ENCODE measurements around the gene SF3B1.
"Not testable (repeated sequence)": the region's sequence is repeated elsewhere in the genome, so short reads cannot be mapped to it uniquely, and the experiment has no call there.

The SF3B1 gene

GRCh38 chr2:197435598-197436420 is 981 bp upstream of the SF3B1 start:
- no peak for DNase-seq

- DNase-seq, result peak in 1 of 5 donors; percentile 34
Observed at GRCh38 chr2:197433780-197434438, 919 bp downstream of the SF3B1 start.

- not testable (repeated sequence) for DNase-seq
Observed at GRCh38 chr2:197432527-197432926, 2.3 kb downstream of the SF3B1 start.

- no peak for DNase-seq
Observed at GRCh38 chr2:197431858-197432257, 3.0 kb downstream of the SF3B1 start.

GRCh38 chr2:197427986-197428385 is 6.8 kb downstream of the SF3B1 start:
- DNase-seq, result no peak

DNA sequence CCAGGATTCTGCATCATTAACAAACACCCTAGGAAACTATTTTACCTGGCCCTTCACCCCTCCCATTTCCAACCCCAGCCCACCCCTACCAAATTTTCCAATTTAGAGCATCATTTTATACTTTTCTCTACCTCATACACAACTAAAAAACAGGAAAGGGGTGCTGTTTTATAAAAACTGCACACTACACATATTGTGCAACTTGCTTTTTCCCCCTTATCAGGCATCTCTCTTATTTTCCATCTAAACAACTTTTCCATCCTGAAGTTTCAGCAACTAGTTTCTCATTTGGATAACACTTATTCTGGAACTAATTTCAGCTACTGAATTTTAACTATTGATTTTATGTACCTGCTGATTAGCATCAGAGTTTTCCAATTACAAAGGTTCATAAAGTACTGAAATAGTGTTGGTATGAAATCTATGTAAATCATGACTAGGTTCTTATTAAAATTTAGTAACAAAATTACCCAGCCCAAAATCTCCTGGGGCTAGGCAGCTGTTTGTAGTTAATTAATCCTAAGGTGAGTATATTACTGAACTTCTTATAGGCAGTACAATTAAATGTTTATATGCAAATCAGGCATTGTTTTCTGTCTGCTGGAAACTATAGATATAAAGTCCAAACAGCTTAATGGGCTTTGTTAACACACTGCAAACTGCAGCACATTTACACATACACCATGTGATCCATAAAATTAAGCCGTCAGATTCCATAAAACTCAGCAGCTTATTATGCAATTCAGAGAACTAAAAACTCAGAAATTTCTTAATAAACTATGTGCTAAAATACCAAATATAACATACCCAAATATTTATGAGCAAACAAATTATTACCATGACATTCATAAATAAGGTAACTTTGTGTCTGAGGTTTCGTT is 7.9 kb downstream of the SF3B1 start:
- no peak for DNase-seq

- no peak for DNase-seq
Observed at GRCh38 chr2:197425550-197425949, 9.3 kb downstream of the SF3B1 start.

DNA sequence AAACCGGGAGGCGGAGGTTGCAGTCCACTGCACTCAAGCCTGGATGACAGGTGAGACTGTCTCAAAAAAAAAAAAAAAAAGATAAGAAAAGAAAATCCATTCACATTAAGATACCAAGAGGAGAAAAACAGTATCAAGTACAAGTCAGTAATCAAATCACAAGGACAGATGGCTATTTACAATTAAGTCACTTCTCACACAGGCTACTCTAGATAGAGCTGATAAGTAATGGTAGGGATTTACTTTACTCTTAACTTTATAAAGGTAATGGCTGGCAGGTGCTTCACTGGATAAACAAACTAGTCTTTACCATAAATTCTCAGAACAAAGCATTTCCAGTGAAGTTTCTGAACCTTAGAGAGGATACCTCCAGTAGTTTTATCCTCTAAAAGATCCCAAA is 11.5 kb downstream of the SF3B1 start:
- no peak for DNase-seq

- no peak for DNase-seq
Observed at GRCh38 chr2:197419438-197419837, 15.4 kb downstream of the SF3B1 start.

- no peak for DNase-seq
Observed at GRCh38 chr2:197416268-197416667, 18.6 kb downstream of the SF3B1 start.

DNA sequence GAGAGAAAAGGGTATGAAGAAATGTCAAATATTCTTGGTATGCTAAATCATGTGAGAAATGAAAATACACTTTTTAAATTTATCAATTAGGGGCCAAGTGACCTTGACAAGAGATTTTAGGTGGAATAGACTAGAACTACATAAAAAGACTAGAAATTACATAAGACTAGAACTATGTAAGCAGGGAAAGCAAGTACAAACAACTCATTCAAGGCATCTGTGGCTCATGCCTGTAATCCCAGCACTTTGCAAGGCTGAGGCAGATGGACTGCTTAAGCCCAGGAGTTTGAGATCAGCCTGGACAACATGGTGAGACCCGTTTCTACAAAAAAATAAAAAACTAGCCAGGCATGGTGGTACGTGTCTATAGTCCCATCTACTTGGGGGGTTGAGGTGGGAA is 20.3 kb downstream of the SF3B1 start:
- no peak for DNase-seq

DNA sequence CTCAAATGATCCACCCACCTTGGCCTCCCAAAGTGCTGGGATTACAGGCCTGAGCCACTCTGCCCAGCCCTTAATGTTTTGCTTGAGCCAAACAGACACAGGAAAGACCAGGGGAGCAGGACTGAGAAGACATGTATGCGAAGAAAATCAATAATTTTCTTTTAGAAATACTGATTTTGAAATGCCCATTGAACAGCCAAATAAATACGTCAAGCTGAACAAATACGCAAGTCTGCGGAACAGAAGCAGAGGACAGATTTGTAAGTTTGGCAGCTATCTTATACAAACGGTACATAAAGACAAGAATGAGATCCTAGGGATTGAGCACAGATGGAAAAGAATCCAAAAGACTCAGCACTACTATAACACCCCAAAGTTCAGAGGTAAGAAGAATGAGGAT is 20.8 kb downstream of the SF3B1 start:
- no peak for DNase-seq

- no peak for DNase-seq
Observed at GRCh38 chr2:197405582-197405981, 29.2 kb downstream of the SF3B1 start.

GRCh38 chr2:197399887-197400540 is 34.8 kb downstream of the SF3B1 start:
- no peak for DNase-seq

- DNase-seq, result no peak
Observed at GRCh38 chr2:197398913-197399312, 35.9 kb downstream of the SF3B1 start.

- no peak for DNase-seq
Observed at GRCh38 chr2:197391220-197391717, 43.6 kb downstream of the SF3B1 start.

DNA sequence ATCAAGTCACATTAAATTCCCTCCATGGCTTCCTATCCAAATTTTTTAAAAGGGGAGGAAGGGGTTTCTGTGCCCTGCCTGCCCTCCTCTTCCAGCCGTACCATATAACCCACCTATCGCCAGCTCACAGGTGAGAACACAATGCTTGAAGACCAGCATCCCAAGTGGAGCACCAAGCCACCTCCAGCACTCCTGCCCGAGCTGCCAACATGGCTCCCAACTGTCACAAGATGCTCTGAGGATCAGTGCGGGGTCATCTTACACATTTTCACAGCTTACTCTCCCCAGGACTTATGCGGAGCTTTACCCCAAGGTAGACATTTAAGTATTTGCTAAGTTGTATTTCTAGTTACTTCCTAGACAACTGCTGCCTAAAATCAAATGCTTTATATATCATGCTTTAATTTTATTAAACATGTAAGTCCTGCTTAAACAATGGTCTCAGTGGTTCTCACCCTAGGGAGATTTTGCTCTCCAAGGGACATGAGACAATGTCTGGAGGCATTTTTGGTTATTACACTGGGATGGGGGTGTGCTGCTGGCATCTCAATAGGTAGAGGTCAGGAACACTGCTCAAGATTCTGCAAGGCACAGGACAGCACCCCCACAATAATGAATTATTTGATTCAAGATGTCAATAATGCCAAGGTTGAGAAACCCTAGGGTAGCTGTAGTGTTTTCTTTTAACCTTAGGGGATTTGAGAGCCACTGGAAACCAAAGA is 45.8 kb downstream of the SF3B1 start:
- DNase-seq, result no peak

- no peak for DNase-seq
Observed at GRCh38 chr2:197387179-197387578, 47.6 kb downstream of the SF3B1 start.

- DNase-seq, result no peak
Observed at GRCh38 chr2:197386242-197386641, 48.6 kb downstream of the SF3B1 start.

- DNase-seq, result no peak
Observed at GRCh38 chr2:197383825-197384224, 51.0 kb downstream of the SF3B1 start.

DNA sequence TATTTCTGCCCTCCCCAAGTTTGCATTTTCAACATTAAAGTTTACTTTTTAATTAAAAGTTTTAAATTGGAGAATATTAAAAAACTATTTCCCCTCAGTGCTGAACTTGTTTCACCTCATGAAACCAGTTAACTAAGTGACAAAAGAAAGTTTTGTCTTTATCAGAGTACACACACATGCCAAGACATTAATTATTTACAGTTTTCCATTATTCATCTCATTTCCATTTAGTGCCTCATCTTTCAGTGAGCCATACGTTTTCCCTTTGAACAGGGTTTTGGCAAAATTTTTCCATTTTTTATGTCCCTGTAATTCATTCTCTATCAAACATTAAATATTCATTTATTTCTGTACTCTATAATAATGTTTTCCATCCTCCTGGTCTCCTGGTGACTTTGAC is 53.2 kb downstream of the SF3B1 start:
- DNase-seq, result no peak

DNA sequence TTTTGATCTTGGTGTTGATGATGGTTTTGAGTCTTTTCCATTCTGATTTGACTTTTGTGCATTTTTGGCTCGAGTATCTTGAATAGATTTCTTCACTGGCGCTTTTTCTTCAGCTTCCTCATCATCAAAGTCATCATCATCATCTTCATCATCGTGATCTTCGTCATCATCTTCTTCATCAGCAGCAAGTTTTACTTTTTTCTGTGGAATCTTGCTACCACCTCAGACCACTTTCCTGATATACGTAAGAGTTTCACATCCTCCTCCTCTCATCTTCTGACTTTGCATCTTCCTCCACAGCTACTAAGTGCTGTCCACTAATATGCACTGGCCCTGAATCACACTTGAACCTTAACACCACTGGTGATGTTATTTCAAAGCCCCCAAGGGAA is 54.9 kb downstream of the SF3B1 start:
- peak in 1 of 5 donors; percentile 16 for DNase-seq

All from T-helper 1 cell (primary cell).